Neural cell (in vitro differentiated cells): ENCODE measurements around the gene SLC12A3. TPM values are rescaled to one million over a fixed set of nuclear protein-coding genes. Genes with fewer than 3 reads are reported as not detected.

Experiments used
- H2AFZ ChIP-seq: fragments of 200-600, 300-800 bp; sonication (generic), shearing (Covaris generic); 2 replicates; pipeline ENCODE4 v1.6.0; 2014; ENCODE audit warnings: low read depth, mild to moderate bottlenecking, antibody characterized with exemption, low read length, moderate library complexity
- H3F3A ChIP-seq: fragments of 200-600 bp; shearing (Covaris generic); 2 replicates; pipeline ENCODE4 v1.6.1; 2016; ENCODE audit warnings: mild to moderate bottlenecking, moderate library complexity, mixed read lengths, antibody characterized with exemption, low read length; ENCODE audit not compliant: insufficient read depth, poor library complexity, severe bottlenecking
- H3K27ac ChIP-seq: fragments of 200-600, 300-800 bp; sonication (generic), shearing (Covaris generic); 2 replicates; pipeline ENCODE4 v1.5.1; 2014; ENCODE audit warnings: mild to moderate bottlenecking, low read length, moderate library complexity
- H3K27me3 ChIP-seq: fragments of 300-800, 200-600 bp; sonication (generic), shearing (Covaris generic); 2 replicates; pipeline ENCODE4 v1.6.0; 2014; ENCODE audit warnings: mild to moderate bottlenecking, low read depth, low read length, moderate library complexity; ENCODE audit not compliant: insufficient read depth
- H3K36me3 ChIP-seq: fragments of 300-800, 200-600 bp; sonication (generic), shearing (Covaris generic); 2 replicates; pipeline ENCODE4 v1.5.1; 2014; ENCODE audit warnings: mild to moderate bottlenecking, antibody characterized with exemption, low read length, moderate library complexity; ENCODE audit not compliant: insufficient read depth
- H3K4me2 ChIP-seq: fragments of 300-800, 200-600 bp; sonication (generic), shearing (Covaris generic); 2 replicates; pipeline ENCODE4 v1.6.0; 2014; ENCODE audit warnings: mild to moderate bottlenecking, low read length
- H3K4me3 ChIP-seq: fragments of 300-800, 200-600 bp; sonication (generic), shearing (Covaris generic); 2 replicates; pipeline ENCODE4 v1.5.1; 2014; ENCODE audit warnings: mild to moderate bottlenecking, low read length, moderate library complexity
- H3K79me2 ChIP-seq: fragments of 200-600 bp; shearing (Covaris generic); replicated peaks from 2 replicates; pipeline ENCODE4 v1.6.0; 2014; ENCODE audit warnings: mild to moderate bottlenecking, low read length, moderate library complexity; ENCODE audit not compliant: insufficient read depth
- H3K9ac ChIP-seq: fragments of 300-800, 200-600 bp; sonication (generic), shearing (Covaris generic); 2 replicates; pipeline ENCODE4 v1.6.1; 2016; ENCODE audit warnings: mild to moderate bottlenecking, low read length, mixed read lengths
- H3K9me2 ChIP-seq: fragments of 200-600 bp; shearing (Covaris generic); 2 replicates; pipeline ENCODE4 v1.6.1; 2016; ENCODE audit warnings: mild to moderate bottlenecking, low read length, mixed read lengths; ENCODE audit not compliant: insufficient read depth
- H3K9me3 ChIP-seq: fragments of 200-600, 300-800 bp; sonication (generic), shearing (Covaris generic); 2 replicates; pipeline ENCODE4 v1.6.1; 2016; ENCODE audit warnings: mild to moderate bottlenecking, mixed run types, low read length, moderate library complexity, mixed read lengths
- H4K20me1 ChIP-seq: fragments of 200-600 bp; shearing (Covaris generic); 2 replicates; pipeline ENCODE4 v1.6.1; 2016; ENCODE audit warnings: mild to moderate bottlenecking, mixed run types; ENCODE audit not compliant: insufficient read depth
- CTCF ChIP-seq: fragments of 450-650 bp; IDR thresholded peaks from 2 replicates; pipeline ENCODE4 v1.5.1; 2014; ENCODE audit warnings: antibody characterized with exemption, mild to moderate bottlenecking, moderate library complexity; ENCODE audit not compliant: poor library complexity, severe bottlenecking
- EP300 ChIP-seq: fragments of 450-650 bp; conservative IDR thresholded peaks from 2 replicates; pipeline ENCODE4 v1.6.1; 2014; ENCODE audit warnings: antibody characterized with exemption, mild to moderate bottlenecking, moderate library complexity; ENCODE audit not compliant: poor library complexity, severe bottlenecking
- EZH2 ChIP-seq: fragments of 200-600, 300-800 bp; shearing (Covaris generic), sonication (generic); IDR thresholded peaks from 2 replicates; pipeline ENCODE4 v1.6.1; 2014; ENCODE audit warnings: antibody characterized with exemption, low read length, borderline replicate concordance, mild to moderate bottlenecking; ENCODE audit not compliant: insufficient read depth, poor library complexity, severe bottlenecking
- MXI1 ChIP-seq: fragments of 450-650 bp; conservative IDR thresholded peaks from 2 replicates; pipeline ENCODE4 v1.6.1; 2014; ENCODE audit warnings: antibody characterized with exemption, mild to moderate bottlenecking; ENCODE audit not compliant: poor library complexity, severe bottlenecking
- POLR2AphosphoS5 ChIP-seq: IDR thresholded peaks from 2 replicates; pipeline ENCODE4 v1.6.1; 2012
- RAD21 ChIP-seq: fragments of 450-650 bp; conservative IDR thresholded peaks from 2 replicates; pipeline ENCODE4 v1.6.1; 2014; ENCODE audit warnings: antibody characterized with exemption, mild to moderate bottlenecking, moderate library complexity
- REST ChIP-seq: IDR thresholded peaks from 2 replicates; pipeline ENCODE4 v1.6.1; 2012; ENCODE audit warnings: borderline replicate concordance
- SMC3 ChIP-seq: fragments of 450-650 bp; conservative IDR thresholded peaks from 2 replicates; pipeline ENCODE4 v1.6.1; 2014; ENCODE audit warnings: antibody characterized with exemption, mild to moderate bottlenecking, moderate library complexity; ENCODE audit not compliant: poor library complexity
- TAF1 ChIP-seq: IDR thresholded peaks from 2 replicates; pipeline ENCODE4 v1.6.1; 2012; ENCODE audit warnings: low read depth
- polyA plus RNA-seq: library from polyadenylated mRNA; depleted of rRNA; stranded (reverse); fragments of >200 nt; gene quantifications from 2 replicates; pipeline ENCODE4 v1.2.3, GENCODE V29; 2014

The SLC12A3 gene
- polyA plus RNA-seq, 1 donor from 2014 or later: 0.09 TPM

GRCh38 chr16:56842133-56842532 is 22.9 kb upstream of the SLC12A3 start:
- Histone ChIP-seq H3K4me3 (no peak overlapping the region), H3K27me3 (no peaks in the 10 kb centered on the region), H3K9ac (no peak overlapping the region), H3K4me2 (no peak overlapping the region), H3K9me2 (no peaks in the 10 kb centered on the region), H3F3A (no peaks in the 10 kb centered on the region), H3K36me3 (peaks cover 39% of the 10 kb centered on the region), H3K79me2 (no peaks in the 10 kb centered on the region), H2AFZ (no peak overlapping the region), H4K20me1 (no peaks in the 10 kb centered on the region), H3K9me3 (no peaks in the 10 kb centered on the region), H3K27ac (no peak overlapping the region)
- TF ChIP-seq MXI1 (no peak), EZH2 (no peak), POLR2AphosphoS5 (no peak), EP300 (no peak), CTCF (no peak), SMC3 (no peak), RAD21 (no peak), REST (no peak), TAF1 (no peak)

- H3K4me3 ChIP-seq: no peak overlapping the region
- H3K9me2 ChIP-seq: no peaks in the 10 kb centered on the region
- no peak overlapping the region for H3K4me2 ChIP-seq
- H4K20me1 ChIP-seq: no peaks in the 10 kb centered on the region
- H3K9ac ChIP-seq: no peak overlapping the region
- TF ChIP-seq REST: no peak
- no peak for TF ChIP-seq POLR2AphosphoS5
- no peak for TF ChIP-seq EZH2
- TF ChIP-seq CTCF: no peak
- TF ChIP-seq MXI1: no peak
- TF ChIP-seq EP300: no peak
- TF ChIP-seq TAF1: no peak
- no peak for TF ChIP-seq RAD21
- no peak for TF ChIP-seq SMC3
- no peaks in the 10 kb centered on the region for H3K79me2 ChIP-seq
- H2AFZ ChIP-seq: no peak overlapping the region
- H3K27ac ChIP-seq: no peak overlapping the region
- H3K27me3 ChIP-seq: no peaks in the 10 kb centered on the region
- H3K36me3 ChIP-seq: peaks cover 43% of the 10 kb centered on the region
- no peaks in the 10 kb centered on the region for H3F3A ChIP-seq
- no peaks in the 10 kb centered on the region for H3K9me3 ChIP-seq
Measured at GRCh38 chr16:56844056-56844455, 21.0 kb upstream of the SLC12A3 start.
